Left ventricle myocardium superior (tissue), 1 donor: ENCODE measurements around the gene RASIP1. TPM values are rescaled to one million over a fixed set of nuclear protein-coding genes. Genes with fewer than 3 reads are reported as not detected.
"Not testable (repeated sequence)": the region's sequence is repeated elsewhere in the genome, so short reads cannot be mapped to it uniquely, and the experiment has no call there.

Experiments used
- ATAC-seq: fragments of 200-7000 bp; cut with Tn5 transposase; one replicate; pipeline ENCODE4 v1.9.1; 2020; ENCODE audit warnings: mild to moderate bottlenecking, moderate library complexity
- DNase-seq: peaks from one replicate; pipeline ENCODE4 v3.0.0-alpha.2; 2020
- intact Hi-C: fragments of 100-400 bp; cut with micrococcal nuclease; formaldehyde crosslinking; loops from one replicate; pipeline ENCODE4 v1.11.0; 2022
- total RNA-seq: library from RNA; stranded (reverse); fragmentation: NEBNext Ultra II Directional; extraction: Animal tissue kit (Norgen Biotek cat#: 25700); gene quantifications from one replicate; pipeline ENCODE4 v1.2.1, GENCODE V29; 2021
- donor health status: DM: no; HTN: yes; CAD: no; lungs with severe emphysema.

The RASIP1 gene
- total RNA-seq, 1 donor from 2014 or later: 13.7 TPM

DNA sequence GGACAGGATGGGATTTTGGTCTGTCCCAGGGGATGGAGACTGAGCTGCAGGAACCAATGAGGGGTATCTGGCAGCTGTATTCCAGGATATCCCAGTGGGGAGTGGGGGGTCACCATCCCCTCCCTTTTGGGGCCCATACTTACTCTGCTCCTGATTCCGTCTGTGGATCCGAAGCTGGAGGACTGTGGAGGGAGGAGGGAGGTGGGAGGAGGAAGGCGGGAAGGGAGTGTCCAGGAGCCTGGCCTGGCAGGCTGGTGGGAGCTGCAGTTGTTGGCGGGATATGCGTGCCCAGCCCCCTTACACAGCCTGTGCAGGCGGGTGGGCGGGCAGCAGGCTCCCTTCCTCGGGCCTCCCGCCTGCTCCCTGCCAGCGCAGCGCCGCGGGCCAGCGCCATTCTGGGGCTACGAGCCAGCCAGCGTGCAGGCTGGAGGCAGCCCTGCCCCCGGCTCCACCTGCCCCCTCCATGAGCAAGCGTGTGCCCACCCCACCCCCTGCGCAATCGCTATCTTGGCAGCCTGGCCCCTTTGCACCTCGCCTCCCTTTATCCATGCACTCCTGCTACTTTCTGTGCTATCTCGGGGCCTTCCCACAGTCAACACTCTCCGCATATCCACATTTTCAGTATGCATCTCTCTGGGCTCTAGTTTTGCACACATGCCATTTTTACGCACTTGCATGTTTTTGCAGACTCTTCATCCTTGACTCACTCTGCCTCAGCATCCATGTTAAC is 23.7 kb downstream of the RASIP1 start:
- intact Hi-C loops: no loop called here
- ATAC-seq: peak; percentile 2
- DNase-seq: peak; percentile 78

DNA sequence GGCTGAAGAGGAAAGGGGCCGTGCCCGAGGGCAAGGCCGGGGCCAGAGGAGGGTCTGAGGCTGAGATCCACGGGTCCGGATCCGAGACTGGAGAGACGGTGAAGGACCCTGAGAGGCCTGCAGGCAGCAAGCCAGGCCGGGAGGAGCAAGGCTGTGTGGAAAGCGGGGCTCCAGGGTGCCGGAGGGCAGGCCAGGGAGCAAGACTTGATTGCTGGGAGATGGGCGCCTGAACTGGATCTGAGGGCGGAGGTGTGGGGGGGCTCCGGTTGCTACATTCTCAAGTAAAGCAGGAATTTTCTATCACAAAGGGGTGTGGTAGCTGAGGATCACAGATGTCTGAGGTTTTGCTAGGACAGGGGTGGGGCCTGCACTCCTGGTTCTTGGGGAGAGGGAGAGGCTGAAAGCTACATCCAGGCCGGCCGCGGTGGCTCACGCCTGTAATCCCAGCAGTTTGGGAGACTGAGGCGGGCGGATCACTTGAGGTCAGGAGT is 24.7 kb downstream of the RASIP1 start:
- no peak for ATAC-seq
- intact Hi-C loops: no loop called here
- DNase-seq: peak; percentile 54

DNA sequence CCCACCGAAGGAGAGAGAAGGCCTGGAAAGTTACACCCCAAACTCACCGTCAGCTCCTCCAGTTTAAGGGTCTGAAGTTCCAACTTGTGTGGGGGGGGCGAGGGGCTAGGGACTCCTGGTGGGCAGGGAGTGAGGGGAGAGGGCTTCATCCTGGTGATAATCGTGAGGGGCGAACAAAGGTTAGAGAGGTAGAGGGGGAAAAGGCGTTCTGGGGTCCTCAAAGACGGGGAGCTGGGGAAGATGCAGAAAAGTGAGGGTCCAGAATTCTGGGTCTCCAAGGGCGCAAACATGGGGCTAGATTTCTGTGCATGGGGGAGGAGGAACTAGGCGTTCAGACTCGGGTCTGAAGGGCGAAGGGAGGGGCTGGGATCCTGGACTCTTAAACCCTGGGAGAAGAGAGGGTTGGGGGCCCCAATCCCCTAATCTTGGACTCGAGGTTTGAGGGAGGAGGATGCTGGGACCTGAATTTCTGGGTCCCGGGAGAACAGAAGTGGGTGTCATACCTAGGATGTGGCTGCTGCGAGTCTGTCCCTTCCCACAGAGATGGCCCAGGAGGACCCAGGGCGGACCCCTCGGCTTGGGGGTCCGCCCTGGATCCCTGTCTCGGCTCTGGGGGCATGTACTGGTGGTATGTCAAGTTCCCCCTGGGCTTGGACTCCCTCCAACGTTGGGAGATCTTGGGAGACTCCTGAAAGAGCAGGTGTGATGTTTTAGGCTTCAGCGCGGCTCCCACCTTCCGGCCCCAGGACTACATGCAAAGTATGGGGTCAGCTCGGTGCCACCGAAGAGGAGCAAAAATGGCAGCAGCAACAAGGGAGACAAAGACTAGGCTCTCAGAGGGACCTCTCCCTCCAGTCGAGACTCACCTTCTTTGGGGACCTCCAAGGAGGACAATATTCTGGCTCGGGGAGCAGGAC is 25.4 kb downstream of the RASIP1 start:
- DNase-seq: no peak
- ATAC-seq: no peak
- intact Hi-C loops: no loop called here

DNA sequence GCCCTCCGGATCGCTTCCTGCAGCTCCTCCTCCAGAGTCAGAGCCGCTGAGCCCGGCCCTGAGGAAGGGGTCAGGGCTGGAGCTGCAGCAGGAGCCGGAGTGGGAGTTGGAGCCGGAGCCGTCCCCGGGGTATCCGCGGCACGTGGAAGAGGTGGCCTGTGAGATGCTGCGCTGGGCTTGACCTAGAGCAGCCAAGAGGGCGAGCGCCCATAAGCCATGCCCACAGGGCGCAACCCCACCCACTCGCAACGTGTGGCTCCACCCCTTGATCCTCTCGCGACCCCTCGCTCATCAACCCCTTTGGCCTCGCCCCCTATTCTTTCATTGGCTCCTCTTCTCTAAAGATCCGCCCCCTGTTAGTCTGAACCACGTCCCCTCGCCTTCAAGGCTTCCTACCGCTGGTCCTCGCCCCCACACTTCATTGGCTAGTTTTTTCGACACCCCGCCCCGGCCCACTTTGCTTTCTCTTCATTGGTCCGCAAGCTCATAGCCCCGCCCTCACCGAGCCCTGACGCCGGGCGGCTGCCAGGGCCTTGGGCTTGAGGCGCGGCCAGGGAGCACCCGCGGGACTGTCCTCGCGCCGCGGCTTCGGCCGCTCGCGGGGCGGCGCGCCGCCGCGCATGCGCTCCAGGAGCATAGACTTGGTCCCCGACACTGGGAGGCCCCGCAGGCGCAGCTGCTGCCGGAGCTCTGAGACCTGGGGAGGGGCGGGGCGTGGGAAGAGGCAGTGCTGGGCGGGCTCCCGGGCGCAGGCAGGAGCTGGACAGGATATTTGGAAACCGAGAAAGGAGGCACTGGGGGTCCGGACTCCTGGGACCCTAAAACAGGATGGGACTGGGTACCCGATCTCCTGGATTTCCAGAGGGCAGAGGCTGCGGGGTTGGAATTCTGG is 26.3 kb downstream of the RASIP1 start:
- ATAC-seq (peak; percentile 89), DNase-seq (peak; percentile 100)
- intact Hi-C loops: no loop called here

DNA sequence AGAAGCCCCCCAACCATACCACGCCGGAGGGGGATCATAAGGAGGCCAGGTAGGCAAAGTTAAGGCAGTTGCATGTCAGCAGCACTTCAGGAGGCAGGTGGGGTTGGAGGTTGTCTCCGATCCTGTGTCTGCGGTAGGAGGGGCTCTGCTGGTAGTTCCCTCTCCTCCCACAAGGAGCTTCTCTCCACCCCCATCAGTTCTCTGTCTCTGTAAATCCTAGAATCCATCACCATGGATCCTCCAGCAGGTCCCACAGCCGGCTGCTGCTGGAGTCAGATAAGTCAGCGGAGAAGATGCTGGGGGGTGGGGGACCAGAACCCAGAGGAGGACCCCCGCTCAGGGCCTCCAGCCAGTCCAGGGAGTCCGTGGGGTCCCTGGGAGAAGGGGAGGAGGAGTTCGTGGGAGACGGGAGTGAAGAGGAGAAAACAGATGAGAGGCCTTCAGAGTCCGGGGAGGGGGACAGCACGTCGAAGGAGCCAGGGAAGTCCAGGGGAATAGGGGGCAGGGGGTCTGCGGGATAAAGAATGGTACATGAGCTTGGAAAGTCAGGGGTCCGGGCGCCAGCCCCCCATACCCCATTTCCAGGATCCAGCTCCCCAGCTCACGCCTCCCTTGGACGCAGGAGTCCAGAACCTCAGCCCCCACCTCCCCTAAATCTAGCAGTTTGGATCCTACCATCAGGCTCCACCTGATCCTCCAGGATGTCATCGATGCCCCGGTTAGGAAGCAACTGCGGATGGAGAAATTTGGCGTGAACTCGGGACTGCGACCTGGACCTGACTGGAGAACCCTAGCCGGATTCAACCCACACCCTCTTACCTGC is 27.2 kb downstream of the RASIP1 start:
- DNase-seq: peak; percentile 35
- intact Hi-C loops: no loop called here
- no peak for ATAC-seq

DNA sequence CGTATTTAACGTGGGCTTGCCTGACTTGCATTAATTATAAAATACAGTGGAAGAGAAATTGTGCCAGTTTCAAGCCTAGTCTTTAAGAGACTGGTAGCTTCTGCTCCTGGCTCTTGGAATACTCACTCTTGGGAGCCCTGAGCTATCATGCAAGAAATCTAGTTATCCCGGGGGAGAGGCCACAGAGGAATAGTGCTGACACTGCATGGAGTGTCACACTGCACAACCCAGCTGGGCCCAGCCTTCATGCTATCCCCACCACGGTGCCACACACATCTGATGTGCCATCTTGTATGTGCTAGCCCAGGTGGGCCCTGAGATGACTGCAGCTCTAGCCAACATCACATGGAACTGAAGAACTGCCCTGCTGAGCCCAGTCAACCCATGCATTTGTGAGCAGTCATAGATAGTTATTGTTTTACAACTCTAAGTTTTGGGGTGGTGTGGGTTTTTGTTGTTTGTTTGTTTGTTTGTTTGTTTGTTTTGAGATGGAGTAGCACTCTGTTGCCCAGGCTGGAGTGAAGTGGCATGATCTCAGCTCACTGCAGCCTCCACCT is 29.2 kb downstream of the RASIP1 start:
- DNase-seq: no peak
- ATAC-seq: no peak
- intact Hi-C loops: no loop called here

DNA sequence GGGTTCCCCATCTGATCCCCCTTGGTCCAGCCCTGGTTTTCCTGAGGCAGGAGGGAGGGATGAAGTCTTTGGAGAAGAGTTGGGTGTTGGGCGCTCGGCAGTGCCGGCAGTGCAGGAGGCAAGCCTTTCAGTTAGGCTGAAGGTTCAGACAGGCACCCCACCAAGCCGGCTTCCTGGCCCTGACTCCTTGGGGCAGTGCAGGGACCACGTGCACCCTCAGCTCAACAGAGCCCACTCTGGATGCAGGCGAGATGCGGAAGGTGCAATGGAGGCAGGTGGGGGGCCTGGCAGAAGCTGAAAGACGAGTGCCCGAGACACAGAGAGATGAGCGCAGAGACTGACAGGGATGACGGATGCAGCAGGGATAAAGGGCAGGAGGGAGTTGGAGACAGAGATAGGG is 31.9 kb downstream of the RASIP1 start:
- DNase-seq (no peak), ATAC-seq (no peak)
- intact Hi-C loops: no loop called here

DNA sequence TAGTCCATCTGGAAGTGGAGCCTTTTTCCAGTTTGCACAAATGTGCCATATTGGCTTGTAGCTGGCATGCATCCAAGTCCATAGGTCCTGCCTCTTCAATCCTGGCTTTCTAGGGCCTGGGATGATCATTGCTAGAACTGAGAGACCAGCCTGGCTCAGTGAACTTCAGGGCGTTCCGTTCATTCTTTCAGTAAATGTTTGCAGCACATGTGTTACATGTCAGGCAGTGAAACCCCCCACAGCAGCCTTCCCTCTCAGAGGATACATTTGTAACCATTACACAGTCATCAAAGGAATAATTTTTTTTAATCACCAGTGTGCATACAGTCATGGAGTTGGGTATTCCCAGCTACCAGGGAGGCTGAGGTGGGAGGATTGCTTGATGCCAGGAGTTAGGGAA is 35.0 kb downstream of the RASIP1 start:
- intact Hi-C loops: no loop called here
- DNase-seq: no peak

DNA sequence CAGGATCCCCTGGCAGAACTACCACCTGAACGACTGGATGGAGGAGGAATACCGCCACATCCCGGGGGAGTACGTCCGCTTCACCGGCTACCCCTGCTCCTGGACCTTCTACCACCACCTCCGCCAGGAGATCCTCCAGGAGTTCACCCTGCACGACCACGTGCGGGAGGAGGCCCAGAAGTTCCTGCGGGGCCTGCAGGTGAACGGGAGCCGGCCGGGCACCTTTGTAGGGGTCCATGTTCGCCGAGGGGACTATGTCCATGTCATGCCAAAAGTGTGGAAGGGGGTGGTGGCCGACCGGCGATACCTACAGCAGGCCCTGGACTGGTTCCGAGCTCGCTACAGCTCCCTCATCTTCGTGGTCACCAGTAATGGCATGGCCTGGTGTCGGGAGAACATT is 37.1 kb downstream of the RASIP1 start:
- DNase-seq: no peak
- intact Hi-C loops: no loop called here
- ATAC-seq: no peak

More for the DNA sequence above, 35.0 kb downstream of the RASIP1 start:
- ATAC-seq: no peak

DNA sequence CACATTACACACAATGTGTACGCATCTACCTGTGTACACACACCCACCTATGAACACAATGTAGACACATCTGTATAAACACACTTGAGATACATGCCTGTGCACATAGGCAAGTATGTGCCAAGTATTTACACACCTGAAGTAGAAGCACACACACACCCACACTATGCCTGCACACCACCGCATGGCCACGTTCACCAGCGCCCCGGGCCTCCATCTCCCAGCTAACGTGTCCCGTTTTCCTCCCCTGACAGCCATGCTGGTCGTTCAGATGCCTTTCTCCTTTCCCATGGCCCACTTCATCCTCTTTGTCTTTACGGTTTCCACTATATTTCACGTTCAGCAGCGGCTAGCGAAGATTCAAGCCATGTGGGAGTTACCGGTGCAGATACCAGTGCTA is 37.7 kb downstream of the RASIP1 start:
- intact Hi-C loops: no loop called here
- ATAC-seq (no peak), DNase-seq (no peak)

DNA sequence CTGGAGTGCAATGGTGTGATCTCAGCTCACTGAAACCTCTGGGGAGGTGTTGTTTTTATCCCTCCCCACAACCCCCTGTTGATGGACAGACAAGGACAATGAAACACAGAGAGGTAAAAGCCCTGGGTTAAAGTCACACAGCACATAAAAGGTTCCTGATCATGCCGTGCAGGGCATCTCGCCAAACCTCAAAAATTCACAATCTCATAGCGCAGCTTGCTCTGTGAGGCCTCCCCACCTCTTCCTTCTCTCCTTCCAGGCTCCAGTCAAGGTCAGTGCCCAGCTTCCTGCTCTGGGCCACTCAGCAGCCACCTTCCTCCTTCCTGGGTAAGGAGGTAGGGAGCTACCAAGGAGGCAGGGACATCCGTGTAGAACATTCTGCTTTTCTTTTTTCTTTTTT is 42.4 kb downstream of the RASIP1 start:
- no peak for ATAC-seq
- intact Hi-C loops: no loop called here

DNA sequence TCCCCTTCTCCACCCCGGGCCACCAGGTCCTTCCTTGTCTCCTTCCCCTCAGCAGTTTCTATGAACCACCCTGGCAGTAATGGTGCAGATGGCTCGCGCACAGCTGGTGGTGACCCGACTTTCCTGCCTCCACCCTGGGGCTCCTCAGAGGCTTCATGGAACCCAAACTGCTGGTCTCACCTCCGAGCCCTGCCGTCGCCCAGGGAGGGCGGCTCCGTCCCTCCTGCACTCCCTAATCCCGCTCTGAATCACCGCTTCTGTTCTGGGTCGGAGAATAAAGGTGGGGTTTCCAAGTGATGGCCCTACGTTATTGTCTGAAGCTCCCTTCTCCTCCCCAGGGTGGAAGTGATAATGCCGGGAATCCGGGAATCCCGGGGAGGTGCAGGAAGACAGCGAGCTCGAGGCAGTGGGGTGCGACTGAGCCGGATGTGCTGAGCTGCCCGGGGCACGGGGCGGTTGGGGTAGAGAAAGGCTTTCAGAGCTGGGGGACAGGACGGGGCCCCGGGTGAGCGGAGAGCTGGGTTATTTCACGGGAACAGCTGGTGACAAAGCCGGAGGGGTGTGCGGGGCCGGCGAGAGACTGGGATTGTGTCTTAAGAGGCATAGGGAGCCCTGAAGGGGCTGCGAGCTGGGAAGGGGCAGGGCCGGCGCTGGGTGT is 43.9 kb downstream of the RASIP1 start:
- intact Hi-C loops: no loop called here
- peak; percentile 31 for ATAC-seq
- no peak for DNase-seq

More for the DNA sequence above, 42.4 kb downstream of the RASIP1 start:
- DNase-seq: no peak

DNA sequence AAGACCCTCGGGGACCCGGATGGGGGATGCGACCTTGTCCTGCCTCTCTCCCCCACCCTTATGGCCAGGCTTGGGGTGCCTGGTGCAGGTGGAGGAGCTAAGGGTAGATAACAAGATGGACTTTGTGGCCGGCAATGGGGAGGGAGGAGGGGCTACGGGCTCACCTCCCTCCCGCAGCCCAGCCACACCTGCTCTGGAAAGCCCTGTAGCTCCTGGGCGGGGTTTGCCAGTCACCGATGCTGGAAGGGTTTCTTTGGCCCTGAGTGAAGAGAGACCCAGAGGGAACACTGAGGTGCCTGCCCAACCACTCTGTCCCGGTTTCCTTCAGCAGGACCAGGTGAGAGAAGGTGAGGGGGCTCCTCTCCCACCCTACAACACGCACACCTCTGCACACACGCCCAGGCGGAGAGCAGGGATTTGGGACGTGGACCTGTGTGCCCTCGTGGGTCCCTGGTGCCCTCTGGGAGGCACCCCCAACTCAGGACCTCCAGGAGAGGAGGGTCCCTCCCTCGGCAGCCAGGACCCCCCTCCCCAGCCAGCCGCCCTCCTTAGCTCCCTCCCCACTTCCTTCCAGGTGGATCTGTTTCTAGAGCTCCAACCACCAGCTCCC is 44.6 kb downstream of the RASIP1 start, which contains the start of gene FUT2:
Gene FUT2, plus strand, starts transcription at position 229 of the 610 bp plus-strand sequence. CDS start 6,986 bp downstream, outside the sequence.
- DNase-seq (no peak), ATAC-seq (peak; percentile 29)
- intact Hi-C loops: no loop called here

DNA sequence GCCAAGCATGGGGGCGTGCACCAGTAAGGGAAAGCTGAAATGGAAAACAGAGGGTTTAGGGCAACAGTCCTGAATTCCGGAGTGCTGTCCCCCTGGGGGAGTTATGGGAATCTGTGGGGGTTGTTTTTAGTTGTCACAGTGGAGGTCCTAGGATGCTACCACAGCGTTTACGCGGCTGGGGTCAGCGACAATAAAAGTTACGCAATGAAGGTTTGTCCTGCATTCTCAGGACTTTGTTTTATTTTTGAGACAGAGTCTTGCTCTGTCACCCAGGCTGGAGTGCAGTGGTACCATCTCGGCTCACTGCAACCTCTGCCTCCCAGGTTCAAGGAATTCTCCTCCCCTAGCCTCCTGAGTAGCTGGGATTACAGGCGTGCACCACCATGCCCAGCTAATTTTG is 46.8 kb downstream of the RASIP1 start:
- ATAC-seq, intact Hi-C loops, DNase-seq: not testable (repeated sequence)

DNA sequence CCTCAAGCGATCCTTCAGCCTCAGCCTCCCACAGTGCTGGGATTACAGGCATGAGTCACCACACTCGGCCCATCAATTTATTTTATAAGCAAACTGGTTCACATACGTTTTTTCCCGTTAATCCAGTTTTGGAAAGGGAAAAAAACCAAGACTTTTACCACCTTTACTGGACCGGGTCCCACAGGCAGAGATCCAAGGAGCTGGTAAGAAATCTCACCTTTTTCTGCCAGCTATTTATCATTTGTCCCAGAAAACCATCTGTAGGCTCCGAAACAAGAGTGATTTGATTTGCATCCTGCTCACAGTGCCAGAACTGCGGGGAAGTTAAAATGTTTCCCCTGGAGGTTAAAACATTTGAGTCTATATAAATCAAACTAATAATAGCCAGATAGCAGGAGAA is 51.0 kb downstream of the RASIP1 start:
- intact Hi-C loops: no loop called here
- ATAC-seq: no peak
- no peak for DNase-seq

DNA sequence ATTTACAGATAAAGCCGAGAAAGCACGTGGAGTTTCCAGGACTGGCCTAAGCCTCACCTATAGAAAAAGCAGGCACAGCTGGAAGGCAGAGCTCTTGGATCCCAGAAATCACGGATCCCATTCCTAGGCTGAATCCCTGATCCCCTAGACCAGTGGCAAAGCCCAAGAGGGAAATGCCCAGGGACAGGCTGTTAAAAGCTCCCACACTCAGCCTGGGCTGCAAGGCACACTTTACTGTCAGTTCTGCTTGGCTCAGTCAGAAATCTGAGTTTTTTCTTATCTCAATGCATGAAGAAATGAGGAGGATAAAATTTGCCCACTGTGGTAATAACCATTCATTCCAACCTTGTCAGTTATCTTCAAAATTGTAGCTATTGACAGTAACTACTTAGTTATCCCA is 52.6 kb downstream of the RASIP1 start:
- ATAC-seq: no peak
- intact Hi-C loops: no loop called here
- no peak for DNase-seq

DNA sequence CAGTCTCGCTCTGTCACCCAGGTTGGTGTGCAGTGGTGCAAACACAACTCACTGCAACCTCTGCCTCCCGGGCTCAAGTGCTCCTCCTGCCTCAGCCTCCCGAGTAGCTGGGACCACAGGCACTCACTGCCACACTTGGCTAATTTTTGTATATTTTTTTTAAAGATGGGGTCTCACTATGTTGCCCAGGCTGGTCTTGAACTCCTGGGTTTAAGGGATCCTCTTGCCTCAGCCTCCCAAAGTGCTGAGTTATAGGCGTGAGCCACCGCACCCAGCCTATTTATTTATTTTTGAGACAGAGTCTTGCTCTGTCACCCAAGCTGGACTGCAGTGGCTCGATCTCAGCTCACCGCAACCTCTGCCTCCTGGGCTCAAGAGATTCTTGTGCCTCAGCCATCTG is 53.8 kb downstream of the RASIP1 start:
- ATAC-seq, DNase-seq, intact Hi-C loops: not testable (repeated sequence)
